KMS-11 (cell line): ENCODE data around the gene PPFIBP2.

ENCODE experiments used
- H2AFZ ChIP-seq: fragments of 200-600 bp; sonication (generic); 2 replicates; pipeline ENCODE4 v1.6.1; 2016; ENCODE audit warnings: antibody characterized with exemption, mixed run types, low read depth
- H3K27ac ChIP-seq: fragments of 200-600 bp; sonication (generic); 2 replicates; pipeline ENCODE4 v1.6.1; 2016; ENCODE audit warnings: mild to moderate bottlenecking, mixed run types
- H3K27me3 ChIP-seq: fragments of 200-600 bp; sonication (generic); 2 replicates; pipeline ENCODE4 v1.6.1; 2017; ENCODE audit warnings: mild to moderate bottlenecking, low read depth, mixed run types, moderate library complexity; ENCODE audit not compliant: insufficient read depth
- H3K36me3 ChIP-seq: fragments of 200-600 bp; sonication (generic); 2 replicates; pipeline ENCODE4 v1.6.1; 2017; ENCODE audit warnings: mild to moderate bottlenecking, mixed run types; ENCODE audit not compliant: insufficient read depth
- H3K4me1 ChIP-seq: fragments of 200-600 bp; sonication (generic); 2 replicates; pipeline ENCODE4 v1.6.1; 2016; ENCODE audit warnings: mild to moderate bottlenecking, low read depth, mixed run types; ENCODE audit not compliant: poor library complexity, severe bottlenecking
- H3K4me2 ChIP-seq: fragments of 200-600 bp; sonication (generic); 2 replicates; pipeline ENCODE4 v1.7.0; 2016; ENCODE audit warnings: mild to moderate bottlenecking, mixed run types
- H3K4me3 ChIP-seq: fragments of 200-600 bp; sonication (generic); IDR thresholded peaks from 2 replicates; pipeline ENCODE4 v1.6.1; 2017; ENCODE audit warnings: low read depth, low read length, mixed read lengths; ENCODE audit not compliant: insufficient read depth
- H3K79me2 ChIP-seq: fragments of 200-600 bp; sonication (generic); 2 replicates; pipeline ENCODE4 v1.6.1; 2016; ENCODE audit warnings: low read depth, mixed run types; ENCODE audit not compliant: insufficient read depth
- H3K9ac ChIP-seq: fragments of 200-600 bp; sonication (generic); 2 replicates; pipeline ENCODE4 v1.6.1; 2016; ENCODE audit warnings: mild to moderate bottlenecking, mixed run types
- H4K20me1 ChIP-seq: fragments of 200-600 bp; sonication (generic); 2 replicates; pipeline ENCODE4 v1.6.1; 2016; ENCODE audit warnings: mild to moderate bottlenecking, mixed run types; ENCODE audit not compliant: insufficient read depth
- CTCF ChIP-seq: fragments of 200-600 bp; sonication (generic); conservative IDR thresholded peaks from 2 replicates; pipeline ENCODE4 v1.6.1; 2017; ENCODE audit warnings: low read depth, mild to moderate bottlenecking, antibody characterized with exemption, low read length, moderate library complexity, mixed read lengths

Gene PPFIBP2

GRCh38 chr11:7619322-7619721, 105.5 kb downstream of the PPFIBP2 start:
- no peak overlapping the region for H3K4me3 ChIP-seq
- H3K36me3 ChIP-seq, result no peaks in the 10 kb centered on the region
- TF ChIP-seq CTCF, result no peak

GRCh38 chr11:7621090-7621489, 107.3 kb downstream of the PPFIBP2 start:
- TF ChIP-seq CTCF, result no peak
- Histone ChIP-seq H3K27me3 (no peaks in the 10 kb centered on the region), H3K36me3 (no peaks in the 10 kb centered on the region), H3K4me2 (no peak overlapping the region), H3K4me3 (no peak overlapping the region), H3K27ac (no peak overlapping the region), H4K20me1 (no peaks in the 10 kb centered on the region), H2AFZ (no peak overlapping the region), H3K79me2 (no peaks in the 10 kb centered on the region), H3K9ac (no peak overlapping the region), H3K4me1 (no peaks in the 10 kb centered on the region)

More at GRCh38 chr11:7619322-7619721, 105.5 kb downstream of the PPFIBP2 start:
- H3K4me1 ChIP-seq, result peaks cover 15% of the 10 kb centered on the region
- H3K27me3 ChIP-seq, result no peaks in the 10 kb centered on the region
- no peak overlapping the region for H3K9ac ChIP-seq
- H2AFZ ChIP-seq, result no peak overlapping the region
- no peaks in the 10 kb centered on the region for H4K20me1 ChIP-seq
- no peaks in the 10 kb centered on the region for H3K79me2 ChIP-seq
- H3K27ac ChIP-seq, result no peak overlapping the region
- H3K4me2 ChIP-seq, result no peak overlapping the region

- H3K4me2 ChIP-seq, result no peak overlapping the region
- H3K9ac ChIP-seq, result no peak overlapping the region
- H3K36me3 ChIP-seq, result no peaks in the 10 kb centered on the region
- H3K4me3 ChIP-seq, result no peak overlapping the region
- TF ChIP-seq CTCF, result no peak
- no peaks in the 10 kb centered on the region for H3K79me2 ChIP-seq
- H3K4me1 ChIP-seq, result no peaks in the 10 kb centered on the region
- H4K20me1 ChIP-seq, result no peaks in the 10 kb centered on the region
- no peak overlapping the region for H3K27ac ChIP-seq
- H3K27me3 ChIP-seq, result no peaks in the 10 kb centered on the region
- H2AFZ ChIP-seq, result no peak overlapping the region
Measured at GRCh38 chr11:7621554-7621953, 107.8 kb downstream of the PPFIBP2 start.

GRCh38 chr11:7622721-7623120, 108.9 kb downstream of the PPFIBP2 start:
- TF ChIP-seq CTCF, result no peak
- H3K9ac ChIP-seq, result no peak overlapping the region
- no peak overlapping the region for H3K4me3 ChIP-seq
- no peak overlapping the region for H3K4me2 ChIP-seq
- H3K36me3 ChIP-seq, result no peaks in the 10 kb centered on the region
- no peak overlapping the region for H3K27ac ChIP-seq
- no peaks in the 10 kb centered on the region for H4K20me1 ChIP-seq
- no peaks in the 10 kb centered on the region for H3K79me2 ChIP-seq
- H3K27me3 ChIP-seq, result no peaks in the 10 kb centered on the region
- no peaks in the 10 kb centered on the region for H3K4me1 ChIP-seq
- no peak overlapping the region for H2AFZ ChIP-seq
